ENCODE measurements around the gene ANKRD12. TPM values are rescaled to one million over a fixed set of nuclear protein-coding genes. Genes with fewer than 3 reads are reported as not detected.

ANKRD12 gene
- total RNA-seq, 1 experiment from 2014 or later, result 23.5 TPM

DNA sequence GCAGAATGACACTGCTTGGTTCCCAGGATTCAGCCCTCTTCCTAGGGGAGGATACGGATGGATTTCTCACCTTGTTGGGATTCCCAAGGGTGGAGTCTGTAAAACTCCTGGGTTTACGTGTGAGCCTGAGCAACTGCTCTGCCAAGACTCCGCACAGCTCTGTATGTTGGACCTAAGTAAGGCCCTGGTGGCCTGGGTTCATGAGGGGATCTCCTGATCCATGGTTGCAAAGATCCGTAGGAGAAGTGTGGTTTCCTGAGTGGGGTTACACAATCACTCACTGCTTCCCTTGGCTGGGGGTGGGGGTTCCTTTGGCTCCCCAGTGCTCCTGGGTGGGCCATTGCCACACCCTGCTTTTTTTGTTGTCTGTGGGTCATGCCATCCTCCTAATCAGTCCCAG lies 37.7 kb downstream of the ANKRD12 start:
- BruUV-seq (replicated peaks), result no TSS peak
- intact Hi-C loops (cut with micrococcal nuclease), result no loop called here
- H3K4me1 ChIP-seq (ENCODE audit: control insufficient read depth in 1 of 2, insufficient read depth in 2 of 2, low read length in 2 of 2), result no peaks in the 10 kb centered on the region
- TF ChIP-seq POLR2A (IDR thresholded peaks at IDR 0.05; ENCODE audit: borderline replicate concordance, extremely low read depth, insufficient read depth, insufficient read length) (no peak), ZNF274 (IDR thresholded peaks at IDR 0.05; ENCODE audit: low read depth, low read length) (no peak), CBX3 (IDR thresholded peaks at IDR 0.05; ENCODE audit: low read depth) (no peak), EZH2 (IDR thresholded peaks at IDR 0.05) (no peak), SIN3A (IDR thresholded peaks at IDR 0.05; ENCODE audit: low read depth) (no peak), SP1 (IDR thresholded peaks at IDR 0.05; ENCODE audit: low read depth) (no peak), ZFX (IDR thresholded peaks at IDR 0.05) (no peak), POLR2AphosphoS5 (IDR thresholded peaks at IDR 0.05; ENCODE audit: low read depth, low read length) (no peak), EGR1 (IDR thresholded peaks at IDR 0.05; ENCODE audit: low read depth) (no peak), ELF1 (IDR thresholded peaks at IDR 0.05; ENCODE audit: borderline replicate concordance, low read depth) (no peak)
- TF ChIP-seq, protein P1, sequence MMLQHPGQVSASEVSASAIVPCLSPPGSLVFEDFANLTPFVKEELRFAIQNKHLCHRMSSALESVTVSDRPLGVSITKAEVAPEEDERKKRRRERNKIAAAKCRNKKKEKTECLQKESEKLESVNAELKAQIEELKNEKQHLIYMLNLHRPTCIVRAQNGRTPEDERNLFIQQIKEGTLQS (IDR thresholded peaks at IDR 0.05), result no peak
- no peaks in the 10 kb centered on the region for H3K27me3 ChIP-seq (ENCODE audit: insufficient read depth, low read length)
- ChIA-PET CTCF (no interaction called here), POLR2A (no interaction called here), RAD21 (ENCODE audit: low non-redundant PET in 1 of 2, low total read pairs in 2 of 2, uncharacterized antibody in 2 of 2, unreplicated experiment in 2 of 2) (no interaction called here)
- no peaks in the 10 kb centered on the region for H3K36me3 ChIP-seq (ENCODE audit: control insufficient read depth in 1 of 2, insufficient read depth in 2 of 2, low read length in 2 of 2)
- ATAC-seq, result no peak
- H3K9ac ChIP-seq (ENCODE audit: low read length), result no peak overlapping the region
- no peaks in the 10 kb centered on the region for H3K9me2 ChIP-seq (ENCODE audit: insufficient read depth)
- H3K27ac ChIP-seq (ENCODE audit: low read depth, low read length), result no peak overlapping the region
- no peaks in the 10 kb centered on the region for H3K9me3 ChIP-seq (ENCODE audit: control insufficient read depth in 1 of 2, insufficient read depth in 1 of 2, low read depth in 1 of 2, low read length in 2 of 2)
- no peak overlapping the region for H2AFZ ChIP-seq (ENCODE audit: low read depth, low read length, poor library complexity, severe bottlenecking)
- H4K20me1 ChIP-seq (ENCODE audit: insufficient read depth), result no peaks in the 10 kb centered on the region
- no peak overlapping the region for H3K4me2 ChIP-seq (ENCODE audit: low read length)
- H3K79me2 ChIP-seq (ENCODE audit: insufficient read depth, low read length), result peaks cover 22% of the 10 kb centered on the region
- DNase-seq (ENCODE audit: low read depth, low spot score), result no peak
- H3K4me3 ChIP-seq (replicated peaks in 1 of 2; ENCODE audit: low read depth in 1 of 2, low read length in 2 of 2), result no peak overlapping the region

DNA sequence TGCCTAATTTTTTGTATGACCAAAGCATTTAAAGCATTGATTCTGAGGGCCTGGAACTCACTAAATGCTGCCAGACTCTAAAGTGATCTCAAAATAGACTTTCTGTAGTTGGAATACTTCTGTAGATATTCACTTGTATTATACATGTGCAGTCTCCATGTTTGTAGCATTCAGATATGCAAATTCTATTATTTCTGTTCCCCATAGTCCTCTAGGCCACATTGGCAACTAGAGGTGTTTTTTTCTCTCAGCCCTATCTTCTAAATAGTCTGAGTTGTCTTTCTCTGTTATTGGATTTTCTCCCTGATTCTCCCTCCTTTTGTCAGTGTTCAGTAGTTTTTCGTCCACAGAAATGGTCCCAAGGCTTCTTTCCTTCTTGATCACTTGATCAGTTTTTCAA lies 38.5 kb downstream of the ANKRD12 start:
- DNase-seq (ENCODE audit: low read depth, low spot score) (no peak), ATAC-seq (no peak)
- peaks cover 27% of the 10 kb centered on the region for H3K79me2 ChIP-seq (ENCODE audit: insufficient read depth, low read length)
- BruUV-seq (replicated peaks), result no TSS peak
- H3K9me3 ChIP-seq (ENCODE audit: control insufficient read depth in 1 of 2, insufficient read depth in 1 of 2, low read depth in 1 of 2, low read length in 2 of 2), result no peaks in the 10 kb centered on the region
- no peaks in the 10 kb centered on the region for H3K36me3 ChIP-seq (ENCODE audit: control insufficient read depth in 1 of 2, insufficient read depth in 2 of 2, low read length in 2 of 2)
- RAD21 ChIA-PET (ENCODE audit: low non-redundant PET in 1 of 2, low total read pairs in 2 of 2, uncharacterized antibody in 2 of 2, unreplicated experiment in 2 of 2), result no interaction called here
- no peaks in the 10 kb centered on the region for H3K4me1 ChIP-seq (ENCODE audit: control insufficient read depth in 1 of 2, insufficient read depth in 2 of 2, low read length in 2 of 2)
- intact Hi-C loops (cut with micrococcal nuclease), result no loop called here
- H3K9me2 ChIP-seq (ENCODE audit: insufficient read depth), result no peaks in the 10 kb centered on the region
- no peaks in the 10 kb centered on the region for H4K20me1 ChIP-seq (ENCODE audit: insufficient read depth)
- no peak overlapping the region for H3K4me2 ChIP-seq (ENCODE audit: low read length)
- H3K4me3 ChIP-seq (replicated peaks in 1 of 2; ENCODE audit: low read depth in 1 of 2, low read length in 2 of 2), result no peak overlapping the region
- CTCF ChIA-PET, result no interaction called here
- no peak overlapping the region for H3K27ac ChIP-seq (ENCODE audit: low read depth, low read length)
- no peaks in the 10 kb centered on the region for H3K27me3 ChIP-seq (ENCODE audit: insufficient read depth, low read length)
- H3K9ac ChIP-seq (ENCODE audit: low read length), result no peak overlapping the region
- no peak overlapping the region for H2AFZ ChIP-seq (ENCODE audit: low read depth, low read length, poor library complexity, severe bottlenecking)
- POLR2A ChIA-PET, result no interaction called here
- TF ChIP-seq EZH2phosphoT487 (IDR thresholded peaks at IDR 0.05; ENCODE audit: borderline replicate concordance) (no peak), ZNF274 (IDR thresholded peaks at IDR 0.05; ENCODE audit: low read depth, low read length) (no peak), CBX3 (IDR thresholded peaks at IDR 0.05; ENCODE audit: low read depth) (no peak), FOSL1 (IDR thresholded peaks at IDR 0.05; ENCODE audit: low read depth) (no peak), POLR2AphosphoS5 (IDR thresholded peaks at IDR 0.05; ENCODE audit: low read depth, low read length) (no peak)
- TF ChIP-seq, protein P2, sequence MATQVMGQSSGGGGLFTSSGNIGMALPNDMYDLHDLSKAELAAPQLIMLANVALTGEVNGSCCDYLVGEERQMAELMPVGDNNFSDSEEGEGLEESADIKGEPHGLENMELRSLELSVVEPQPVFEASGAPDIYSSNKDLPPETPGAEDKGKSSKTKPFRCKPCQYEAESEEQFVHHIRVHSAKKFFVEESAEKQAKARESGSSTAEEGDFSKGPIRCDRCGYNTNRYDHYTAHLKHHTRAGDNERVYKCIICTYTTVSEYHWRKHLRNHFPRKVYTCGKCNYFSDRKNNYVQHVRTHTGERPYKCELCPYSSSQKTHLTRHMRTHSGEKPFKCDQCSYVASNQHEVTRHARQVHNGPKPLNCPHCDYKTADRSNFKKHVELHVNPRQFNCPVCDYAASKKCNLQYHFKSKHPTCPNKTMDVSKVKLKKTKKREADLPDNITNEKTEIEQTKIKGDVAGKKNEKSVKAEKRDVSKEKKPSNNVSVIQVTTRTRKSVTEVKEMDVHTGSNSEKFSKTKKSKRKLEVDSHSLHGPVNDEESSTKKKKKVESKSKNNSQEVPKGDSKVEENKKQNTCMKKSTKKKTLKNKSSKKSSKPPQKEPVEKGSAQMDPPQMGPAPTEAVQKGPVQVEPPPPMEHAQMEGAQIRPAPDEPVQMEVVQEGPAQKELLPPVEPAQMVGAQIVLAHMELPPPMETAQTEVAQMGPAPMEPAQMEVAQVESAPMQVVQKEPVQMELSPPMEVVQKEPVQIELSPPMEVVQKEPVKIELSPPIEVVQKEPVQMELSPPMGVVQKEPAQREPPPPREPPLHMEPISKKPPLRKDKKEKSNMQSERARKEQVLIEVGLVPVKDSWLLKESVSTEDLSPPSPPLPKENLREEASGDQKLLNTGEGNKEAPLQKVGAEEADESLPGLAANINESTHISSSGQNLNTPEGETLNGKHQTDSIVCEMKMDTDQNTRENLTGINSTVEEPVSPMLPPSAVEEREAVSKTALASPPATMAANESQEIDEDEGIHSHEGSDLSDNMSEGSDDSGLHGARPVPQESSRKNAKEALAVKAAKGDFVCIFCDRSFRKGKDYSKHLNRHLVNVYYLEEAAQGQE (IDR thresholded peaks at IDR 0.05; ENCODE audit: low read depth), result no peak
- TF ChIP-seq, protein P3, sequence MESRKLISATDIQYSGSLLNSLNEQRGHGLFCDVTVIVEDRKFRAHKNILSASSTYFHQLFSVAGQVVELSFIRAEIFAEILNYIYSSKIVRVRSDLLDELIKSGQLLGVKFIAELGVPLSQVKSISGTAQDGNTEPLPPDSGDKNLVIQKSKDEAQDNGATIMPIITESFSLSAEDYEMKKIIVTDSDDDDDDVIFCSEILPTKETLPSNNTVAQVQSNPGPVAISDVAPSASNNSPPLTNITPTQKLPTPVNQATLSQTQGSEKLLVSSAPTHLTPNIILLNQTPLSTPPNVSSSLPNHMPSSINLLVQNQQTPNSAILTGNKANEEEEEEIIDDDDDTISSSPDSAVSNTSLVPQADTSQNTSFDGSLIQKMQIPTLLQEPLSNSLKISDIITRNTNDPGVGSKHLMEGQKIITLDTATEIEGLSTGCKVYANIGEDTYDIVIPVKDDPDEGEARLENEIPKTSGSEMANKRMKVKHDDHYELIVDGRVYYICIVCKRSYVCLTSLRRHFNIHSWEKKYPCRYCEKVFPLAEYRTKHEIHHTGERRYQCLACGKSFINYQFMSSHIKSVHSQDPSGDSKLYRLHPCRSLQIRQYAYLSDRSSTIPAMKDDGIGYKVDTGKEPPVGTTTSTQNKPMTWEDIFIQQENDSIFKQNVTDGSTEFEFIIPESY (IDR thresholded peaks at IDR 0.05; ENCODE audit: extremely low read depth, insufficient replicate concordance, low read length), result no peak
